Breast epithelium (tissue), 4 donors: Measurements from ENCODE around the gene CD3D. TPM values are rescaled to one million over a fixed set of nuclear protein-coding genes. Genes with fewer than 3 reads are reported as not detected.

ENCODE experiments used
- DNase-seq, 2 donors: peaks; one replicate each; pipeline ENCODE4 v3.0.0-alpha.2; 2019; ENCODE audit warnings: low spot score in 2 of 2
- H3K27ac ChIP-seq, 2 donors: fragments of 200-600 bp; sonication (generic) in 1 of 2; one replicate each; pipeline ENCODE4 v1.5.1; 2016 to 2019; ENCODE audit warnings: mild to moderate bottlenecking in 1 of 2
- H3K27me3 ChIP-seq, 2 donors: fragments of 200-600 bp; sonication (generic) in 1 of 2; one replicate each; pipeline versions ENCODE4 v1.5.1 to v1.6.0; 2017 to 2019; ENCODE audit warnings: control low read depth in 1 of 2, mild to moderate bottlenecking in 1 of 2
- H3K36me3 ChIP-seq: fragments of 200-600 bp; one replicate; pipeline ENCODE4 v1.5.1; 2019
- H3K4me1 ChIP-seq, 2 donors: fragments of 200-600 bp; sonication (generic); one replicate each; pipeline ENCODE4 v1.5.1; 2016 to 2019; ENCODE audit warnings: control low read depth in 1 of 2
- H3K4me3 ChIP-seq, 3 donors: fragments of 200-600 bp; sonication (generic); 1 replicate in 2 of 3; 2 replicates in 1 of 3; pipeline ENCODE4 v1.5.1; 2016 to 2019; ENCODE audit warnings: mild to moderate bottlenecking in 3 of 3, moderate library complexity in 2 of 3
- H3K9me3 ChIP-seq, 2 donors: fragments of 200-600 bp; sonication (generic) in 1 of 2; one replicate each; pipeline ENCODE4 v1.5.1; 2016 to 2019; ENCODE audit warnings: control low read depth in 1 of 2
- POLR2A ChIP-seq: fragments of 450-650 bp; IDR thresholded peaks from one replicate; pipeline ENCODE4 v1.6.1; 2016; ENCODE audit warnings: antibody characterized with exemption, mild to moderate bottlenecking, moderate library complexity
- POLR2AphosphoS5 ChIP-seq, 3 donors: sonication (generic); formaldehyde crosslinking; IDR thresholded peaks; one replicate each; pipeline ENCODE4 v1.6.1; 2017; ENCODE audit warnings: antibody characterized with exemption in 3 of 3
- intact Hi-C: fragments of 100-400 bp; cut with DNase I; formaldehyde crosslinking; loops from one replicate; pipeline ENCODE4 v1.15.1; 2023; ENCODE audit warnings: low total_unique reads
- total RNA-seq, 3 donors: library from RNA; depleted of rRNA; stranded (reverse); fragments of >200 nt; gene quantifications; one replicate each; pipeline ENCODE4 v1.1.0, GENCODE V29; 2016
- TF ChIP-seq, protein P1 (sequence below), 3 donors: fragments of 450-650 bp; IDR thresholded peaks; one replicate each; pipeline ENCODE4 v1.5.1; 2016 to 2017; ENCODE audit warnings: antibody characterized with exemption in 3 of 3, mild to moderate bottlenecking in 3 of 3, moderate library complexity in 3 of 3

The CD3D gene
- total RNA-seq, 3 donors from 2014 or later = 2.6 to 4.8 (median 3.5) TPM

GRCh38 chr11:118318581-118319336, 23.7 kb downstream of the CD3D start:
- H3K27me3 ChIP-seq = no peaks in the 10 kb centered on the region
- DNase-seq = no peak

DNA sequence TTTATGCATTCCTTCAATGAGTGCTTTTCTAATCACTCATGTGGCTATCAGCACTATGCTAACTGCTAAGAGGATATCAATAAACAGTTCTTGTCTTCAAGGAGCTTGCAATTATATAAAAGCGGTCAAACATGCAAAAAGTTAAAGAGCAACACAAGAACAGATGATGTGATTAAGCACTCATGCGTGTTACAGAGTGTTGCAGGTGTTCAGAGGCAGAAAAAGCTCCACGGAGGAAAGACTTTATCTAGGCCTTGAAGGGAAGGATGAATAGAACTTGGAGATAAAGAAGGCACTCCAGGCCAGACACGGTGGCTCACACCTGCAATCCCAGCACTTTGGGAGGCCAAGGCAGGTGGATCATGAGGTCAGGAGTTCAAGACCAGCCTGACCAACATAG, 24.4 kb downstream of the CD3D start:
- Histone ChIP-seq H3K9me3 (no peaks in the 10 kb centered on the region), H3K36me3 (no peaks in the 10 kb centered on the region), H3K4me3 (no peak overlapping the region), H3K27ac (no peak overlapping the region), H3K4me1 (no peaks in the 10 kb centered on the region), H3K27me3 (no peaks in the 10 kb centered on the region)
- no peak for DNase-seq
- intact Hi-C loops = no loop called here
- TF ChIP-seq POLR2A (no peak), POLR2AphosphoS5 (IDR thresholded peaks at IDR 0.05) (no peak)
- TF ChIP-seq, protein P1, sequence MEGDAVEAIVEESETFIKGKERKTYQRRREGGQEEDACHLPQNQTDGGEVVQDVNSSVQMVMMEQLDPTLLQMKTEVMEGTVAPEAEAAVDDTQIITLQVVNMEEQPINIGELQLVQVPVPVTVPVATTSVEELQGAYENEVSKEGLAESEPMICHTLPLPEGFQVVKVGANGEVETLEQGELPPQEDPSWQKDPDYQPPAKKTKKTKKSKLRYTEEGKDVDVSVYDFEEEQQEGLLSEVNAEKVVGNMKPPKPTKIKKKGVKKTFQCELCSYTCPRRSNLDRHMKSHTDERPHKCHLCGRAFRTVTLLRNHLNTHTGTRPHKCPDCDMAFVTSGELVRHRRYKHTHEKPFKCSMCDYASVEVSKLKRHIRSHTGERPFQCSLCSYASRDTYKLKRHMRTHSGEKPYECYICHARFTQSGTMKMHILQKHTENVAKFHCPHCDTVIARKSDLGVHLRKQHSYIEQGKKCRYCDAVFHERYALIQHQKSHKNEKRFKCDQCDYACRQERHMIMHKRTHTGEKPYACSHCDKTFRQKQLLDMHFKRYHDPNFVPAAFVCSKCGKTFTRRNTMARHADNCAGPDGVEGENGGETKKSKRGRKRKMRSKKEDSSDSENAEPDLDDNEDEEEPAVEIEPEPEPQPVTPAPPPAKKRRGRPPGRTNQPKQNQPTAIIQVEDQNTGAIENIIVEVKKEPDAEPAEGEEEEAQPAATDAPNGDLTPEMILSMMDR (IDR thresholded peaks at IDR 0.05) = no peak

More at GRCh38 chr11:118318581-118319336, 23.7 kb downstream of the CD3D start:
- Histone ChIP-seq H3K36me3 (no peaks in the 10 kb centered on the region), H3K4me3 (no peak overlapping the region), H3K4me1 (no peaks in the 10 kb centered on the region), H3K27ac (no peak overlapping the region), H3K9me3 (no peaks in the 10 kb centered on the region)
- TF ChIP-seq POLR2A (no peak), POLR2AphosphoS5 (IDR thresholded peaks at IDR 0.05) (no peak)
- TF ChIP-seq, protein P1 (IDR thresholded peaks at IDR 0.05) = no peak
- intact Hi-C loops = no loop called here

DNA sequence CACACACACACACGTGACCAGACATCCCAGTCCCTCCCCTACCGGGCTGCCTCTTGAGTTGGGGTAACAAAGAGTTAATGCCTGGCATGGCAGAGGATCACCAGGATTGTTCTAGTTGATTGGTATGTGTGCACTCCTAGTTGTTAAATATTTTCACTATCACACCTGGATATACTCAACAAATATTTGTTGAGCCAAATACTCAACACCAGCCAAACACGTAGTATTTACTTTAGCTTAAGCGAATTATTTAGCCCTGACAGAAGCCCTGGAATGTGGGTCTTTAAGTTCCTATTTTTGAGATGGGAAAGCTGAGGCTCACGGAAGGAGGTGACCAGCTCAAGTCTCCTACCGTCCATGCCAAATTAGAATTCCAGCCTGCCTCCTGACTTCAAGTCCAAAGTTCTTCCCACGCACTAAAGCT, 27.5 kb downstream of the CD3D start:
- no peak overlapping the region for H3K27ac ChIP-seq
- H3K27me3 ChIP-seq = peaks cover 0 to 3% of the 10 kb centered on the region in 2 donors
- H3K4me1 ChIP-seq = no peaks in the 10 kb centered on the region
- no peak for DNase-seq
- no peaks in the 10 kb centered on the region for H3K9me3 ChIP-seq
- TF ChIP-seq, protein P1 (IDR thresholded peaks at IDR 0.05) = no peak
- TF ChIP-seq POLR2A (no peak), POLR2AphosphoS5 (IDR thresholded peaks at IDR 0.05) (no peak)
- no peak overlapping the region for H3K4me3 ChIP-seq
- intact Hi-C loops = no loop called here
- no peaks in the 10 kb centered on the region for H3K36me3 ChIP-seq

DNA sequence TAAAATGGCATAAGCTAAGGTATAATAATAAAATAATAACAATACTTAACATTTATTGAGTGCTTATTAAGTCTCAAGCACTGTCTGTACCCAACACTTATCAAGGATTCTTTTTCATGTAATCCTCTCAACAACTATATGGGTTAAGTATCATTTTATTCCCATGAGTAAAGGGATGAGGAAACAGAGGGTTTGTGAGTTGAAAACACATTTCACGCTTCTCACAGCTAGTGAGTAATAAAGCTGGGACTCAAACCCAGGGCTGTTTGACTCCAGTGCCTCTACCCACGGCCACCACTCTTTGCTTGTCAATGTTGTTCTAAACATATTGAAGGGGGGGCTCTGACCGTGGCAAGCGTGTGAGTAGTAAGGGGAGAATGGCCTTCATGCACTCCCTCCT, 29.3 kb downstream of the CD3D start:
- DNase-seq = no peak
- TF ChIP-seq POLR2AphosphoS5 (IDR thresholded peaks at IDR 0.05) (no peak), POLR2A (no peak)
- TF ChIP-seq, protein P1 (IDR thresholded peaks at IDR 0.05) = no peak
- Histone ChIP-seq H3K27me3 (peaks cover 0 to 3% of the 10 kb centered on the region in 2 donors), H3K4me1 (no peaks in the 10 kb centered on the region), H3K9me3 (no peaks in the 10 kb centered on the region), H3K4me3 (no peak overlapping the region), H3K36me3 (no peaks in the 10 kb centered on the region), H3K27ac (no peak overlapping the region)
- intact Hi-C loops = no loop called here

GRCh38 chr11:118312328-118312727, 30.2 kb downstream of the CD3D start:
- Histone ChIP-seq H3K27ac (no peak overlapping the region), H3K4me3 (no peak overlapping the region), H3K36me3 (no peaks in the 10 kb centered on the region), H3K4me1 (no peaks in the 10 kb centered on the region), H3K9me3 (no peaks in the 10 kb centered on the region), H3K27me3 (peaks cover 0 to 3% of the 10 kb centered on the region in 2 donors)
- intact Hi-C loops = no loop called here
- no peak for DNase-seq
- TF ChIP-seq, protein P1 (IDR thresholded peaks at IDR 0.05) = no peak
- no peak for TF ChIP-seq POLR2A
- no peak for TF ChIP-seq POLR2AphosphoS5 (IDR thresholded peaks at IDR 0.05)
